ENCODE results near the gene GLIS1. TPM values are rescaled to one million over a fixed set of nuclear protein-coding genes. Genes with fewer than 3 reads are reported as not detected.

GLIS1 gene
- total RNA-seq, 1 donor from 2014 or later = not detected

GRCh38 chr1:53535846-53536245 lies 203.1 kb downstream of the GLIS1 start:
- DNase-seq (ENCODE audit: low read depth, low spot score) = no peak

GRCh38 chr1:53535226-53535625 lies 203.7 kb downstream of the GLIS1 start:
- no peak for DNase-seq (ENCODE audit: low read depth, low spot score)

GRCh38 chr1:53532912-53533311 lies 206.1 kb downstream of the GLIS1 start:
- DNase-seq (ENCODE audit: low read depth, low spot score) = no peak

GRCh38 chr1:53532377-53532776 lies 206.6 kb downstream of the GLIS1 start:
- no peak for DNase-seq (ENCODE audit: low read depth, low spot score)

- DNase-seq (ENCODE audit: low read depth, low spot score) = no peak
These were observed 208.4 kb downstream of the GLIS1 start for GRCh38 chr1:53530550-53530949.

- DNase-seq (ENCODE audit: low read depth, low spot score) = no peak
These were observed 209.4 kb downstream of the GLIS1 start for GRCh38 chr1:53529555-53529954.

- DNase-seq (ENCODE audit: low read depth, low spot score) = no peak
These were observed 211.6 kb downstream of the GLIS1 start for GRCh38 chr1:53527368-53527767.

- DNase-seq (ENCODE audit: low read depth, low spot score) = no peak
These were observed 212.4 kb downstream of the GLIS1 start for GRCh38 chr1:53526451-53527101.

- no peak for DNase-seq (ENCODE audit: low read depth, low spot score)
These were observed 213.4 kb downstream of the GLIS1 start for GRCh38 chr1:53525595-53525994.

- DNase-seq (ENCODE audit: low read depth, low spot score) = no peak
These were observed 214.3 kb downstream of the GLIS1 start for GRCh38 chr1:53524428-53525375.

- DNase-seq (ENCODE audit: low read depth, low spot score) = no peak
These were observed 216.9 kb downstream of the GLIS1 start for GRCh38 chr1:53521924-53522552.

GRCh38 chr1:53520481-53520880 lies 218.5 kb downstream of the GLIS1 start:
- DNase-seq (ENCODE audit: low read depth, low spot score) = no peak

GRCh38 chr1:53519421-53519820 lies 219.5 kb downstream of the GLIS1 start:
- DNase-seq (ENCODE audit: low read depth, low spot score) = no peak

GRCh38 chr1:53518775-53519174 lies 220.2 kb downstream of the GLIS1 start:
- DNase-seq (ENCODE audit: low read depth, low spot score) = no peak

- DNase-seq (ENCODE audit: low read depth, low spot score) = no peak
These were observed 221.1 kb downstream of the GLIS1 start for GRCh38 chr1:53517821-53518352.

- no peak for DNase-seq (ENCODE audit: low read depth, low spot score)
These were observed 221.9 kb downstream of the GLIS1 start for GRCh38 chr1:53517109-53517508.

- DNase-seq (ENCODE audit: low read depth, low spot score) = no peak
These were observed 222.8 kb downstream of the GLIS1 start for GRCh38 chr1:53516181-53516580.

GRCh38 chr1:53514436-53514835 lies 224.5 kb downstream of the GLIS1 start:
- no peak for DNase-seq (ENCODE audit: low read depth, low spot score)

- no peak for DNase-seq (ENCODE audit: low read depth, low spot score)
These were observed 225.1 kb downstream of the GLIS1 start for GRCh38 chr1:53513846-53514245.

- no peak for DNase-seq (ENCODE audit: low read depth, low spot score)
These were observed 225.9 kb downstream of the GLIS1 start for GRCh38 chr1:53512807-53513755.
